ENCODE measurements around the gene KIF21A. TPM values are rescaled to one million over a fixed set of nuclear protein-coding genes. Genes with fewer than 3 reads are reported as not detected.

KIF21A gene
- total RNA-seq, 1 experiment from 2014 or later: 29.1 TPM

GRCh38 chr12:39300799-39301198 lies 142.1 kb downstream of the KIF21A start:
- no TSS peak for BruUV-seq (replicated peaks)
- no peak for ATAC-seq
- Histone ChIP-seq H3K79me2 (ENCODE audit: insufficient read depth, low read length) (no peaks in the 10 kb centered on the region), H3K4me2 (ENCODE audit: low read length) (no peak overlapping the region), H4K20me1 (ENCODE audit: insufficient read depth) (no peaks in the 10 kb centered on the region), H3K27ac (ENCODE audit: low read depth, low read length) (no peak overlapping the region), H3K9ac (ENCODE audit: low read length) (no peak overlapping the region), H3K4me1 (ENCODE audit: control insufficient read depth in 1 of 2, insufficient read depth in 2 of 2, low read length in 2 of 2) (no peaks in the 10 kb centered on the region), H2AFZ (ENCODE audit: low read depth, low read length, poor library complexity, severe bottlenecking) (no peak overlapping the region), H3K27me3 (ENCODE audit: insufficient read depth, low read length) (no peaks in the 10 kb centered on the region), H3K36me3 (ENCODE audit: control insufficient read depth in 1 of 2, insufficient read depth in 2 of 2, low read length in 2 of 2) (peaks cover 0 to 2% of the 10 kb centered on the region in 2 experiments; a peak in 1 of 4 replicates), H3K9me3 (ENCODE audit: control insufficient read depth in 1 of 2, insufficient read depth in 1 of 2, low read depth in 1 of 2, low read length in 2 of 2) (no peaks in the 10 kb centered on the region), H3K9me2 (ENCODE audit: insufficient read depth) (no peaks in the 10 kb centered on the region), H3K4me3 (replicated peaks in 1 of 2; ENCODE audit: low read depth in 1 of 2, low read length in 2 of 2) (no peak overlapping the region)
- ChIA-PET RAD21 (ENCODE audit: low non-redundant PET in 1 of 2, low total read pairs in 2 of 2, uncharacterized antibody in 2 of 2, unreplicated experiment in 2 of 2) (no interaction called here), CTCF (no interaction called here), POLR2A (no interaction called here)
- TF ChIP-seq JUND (IDR thresholded peaks at IDR 0.05) (no peak), SRF (IDR thresholded peaks at IDR 0.05; ENCODE audit: low read depth) (no peak), POLR2AphosphoS5 (IDR thresholded peaks at IDR 0.05; ENCODE audit: low read depth, low read length) (no peak), YY1 (IDR thresholded peaks at IDR 0.05; ENCODE audit: extremely low read depth, insufficient replicate concordance, low read depth, low read length) (no peak), REST (IDR thresholded peaks at IDR 0.05; ENCODE audit: low read depth) (no peak), RAD21 (IDR thresholded peaks at IDR 0.05; ENCODE audit: low read depth) (no peak), TCF7L2 (IDR thresholded peaks at IDR 0.05; ENCODE audit: borderline replicate concordance, extremely low read depth, insufficient read depth, insufficient read length) (no peak), CBX3 (IDR thresholded peaks at IDR 0.05; ENCODE audit: low read depth) (no peak), EZH2 (IDR thresholded peaks at IDR 0.05) (no peak)
- TF ChIP-seq, protein P1, sequence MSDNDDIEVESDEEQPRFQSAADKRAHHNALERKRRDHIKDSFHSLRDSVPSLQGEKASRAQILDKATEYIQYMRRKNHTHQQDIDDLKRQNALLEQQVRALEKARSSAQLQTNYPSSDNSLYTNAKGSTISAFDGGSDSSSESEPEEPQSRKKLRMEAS (IDR thresholded peaks at IDR 0.05): no peak
- TF ChIP-seq, protein P2, sequence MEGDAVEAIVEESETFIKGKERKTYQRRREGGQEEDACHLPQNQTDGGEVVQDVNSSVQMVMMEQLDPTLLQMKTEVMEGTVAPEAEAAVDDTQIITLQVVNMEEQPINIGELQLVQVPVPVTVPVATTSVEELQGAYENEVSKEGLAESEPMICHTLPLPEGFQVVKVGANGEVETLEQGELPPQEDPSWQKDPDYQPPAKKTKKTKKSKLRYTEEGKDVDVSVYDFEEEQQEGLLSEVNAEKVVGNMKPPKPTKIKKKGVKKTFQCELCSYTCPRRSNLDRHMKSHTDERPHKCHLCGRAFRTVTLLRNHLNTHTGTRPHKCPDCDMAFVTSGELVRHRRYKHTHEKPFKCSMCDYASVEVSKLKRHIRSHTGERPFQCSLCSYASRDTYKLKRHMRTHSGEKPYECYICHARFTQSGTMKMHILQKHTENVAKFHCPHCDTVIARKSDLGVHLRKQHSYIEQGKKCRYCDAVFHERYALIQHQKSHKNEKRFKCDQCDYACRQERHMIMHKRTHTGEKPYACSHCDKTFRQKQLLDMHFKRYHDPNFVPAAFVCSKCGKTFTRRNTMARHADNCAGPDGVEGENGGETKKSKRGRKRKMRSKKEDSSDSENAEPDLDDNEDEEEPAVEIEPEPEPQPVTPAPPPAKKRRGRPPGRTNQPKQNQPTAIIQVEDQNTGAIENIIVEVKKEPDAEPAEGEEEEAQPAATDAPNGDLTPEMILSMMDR (IDR thresholded peaks at IDR 0.05 in 2 of 3, conservative IDR thresholded peaks at IDR 0.05 in 1 of 3; ENCODE audit: borderline replicate concordance in 1 of 3, insufficient read depth in 1 of 3, low read depth in 2 of 3, low read length in 2 of 3): no peak
- DNase-seq (ENCODE audit: low read depth, low spot score): no peak
- intact Hi-C loops (cut with micrococcal nuclease): no loop called here

Data from HCT116 (cell line).